ENCODE results near the gene UNC50. TPM values are rescaled to one million over a fixed set of nuclear protein-coding genes. Genes with fewer than 3 reads are reported as not detected.

UNC50 gene
- total and polyA plus RNA-seq, 2 donors (not counting 1 experiment from before 2014, with no cell fraction given), result 27.2 to 38.8 TPM

- H3K4me3 ChIP-seq (ENCODE audit: control extremely low read depth in 1 of 5, extremely low read depth in 1 of 5, insufficient read depth in 1 of 5, low read depth in 2 of 5, low read length in 4 of 5), result no peak overlapping the region
- no peak overlapping the region for H2AFZ ChIP-seq (ENCODE audit: insufficient read depth, low read depth, low read length, poor library complexity, severe bottlenecking)
- intact Hi-C loops (cut with micrococcal nuclease), result no loop called here
- Mint-ChIP-seq H3K9me3 (ENCODE audit: insufficient read depth) (no peaks in the 10 kb centered on the region), H3K27ac (peak overlapping the region; percentile 34), H3K4me3 (no peak overlapping the region), H3K27me3 (no peaks in the 10 kb centered on the region), H3K4me1 (peaks cover 11% of the 10 kb centered on the region)
- H3K27ac ChIP-seq (ENCODE audit: low read length in 2 of 2), result no peak overlapping the region
- no peaks in the 10 kb centered on the region for H3K9me3 ChIP-seq (ENCODE audit: control extremely low read depth in 1 of 3, control insufficient read depth in 2 of 3, insufficient read depth in 1 of 3, low read length in 2 of 3)
- H3K79me2 ChIP-seq (ENCODE audit: control insufficient read depth, insufficient read depth, low read length), result no peaks in the 10 kb centered on the region
- ChIA-PET POLR2A (no interaction called here), CTCF (no interaction called here)
- no peak for DNase-seq
- H3K4me1 ChIP-seq (ENCODE audit: control insufficient read depth in 2 of 2, insufficient read depth in 2 of 2, low read length in 2 of 2), result no peaks in the 10 kb centered on the region
- no peaks in the 10 kb centered on the region for H4K20me1 ChIP-seq (ENCODE audit: control insufficient read depth, insufficient read depth, low read length, poor library complexity, severe bottlenecking)
- no peaks in the 10 kb centered on the region for H3K27me3 ChIP-seq (replicated peaks in 1 of 4; ENCODE audit: control extremely low read depth in 1 of 4, control insufficient read depth in 3 of 4, insufficient read depth in 4 of 4, low read length in 3 of 4)
- ATAC-seq (ENCODE audit: low read depth), result no peak
- TF ChIP-seq EZH2 (IDR thresholded peaks at IDR 0.05; ENCODE audit: borderline replicate concordance, insufficient read depth, low read depth, low read length, poor library complexity, severe bottlenecking) (no peak), CTCF (IDR thresholded peaks at IDR 0.05) (no peak)
- H3K36me3 ChIP-seq (replicated peaks in 1 of 2; ENCODE audit: control extremely low read depth in 1 of 2, control insufficient read depth in 1 of 2, extremely low read depth in 1 of 2, insufficient read depth in 2 of 2, low read length in 1 of 2), result peaks cover 0 to 5% of the 10 kb centered on the region in 2 experiments
- WGBS (ENCODE audit: insufficient coverage), result 83% methylated on average over 4 of the region's 5 CpGs
- H3K9ac ChIP-seq (ENCODE audit: low read length), result no peak overlapping the region
- H3K4me2 ChIP-seq (replicated peaks; ENCODE audit: low read depth, low read length, poor library complexity, severe bottlenecking), result no peak overlapping the region
Measured at GRCh38 chr2:98643496-98644100, 35.2 kb downstream of the UNC50 start.

- Histone ChIP-seq H3K79me2 (ENCODE audit: control insufficient read depth, insufficient read depth, low read length) (peaks cover 5% of the 10 kb centered on the region), H3K36me3 (replicated peaks in 1 of 2; ENCODE audit: control extremely low read depth in 1 of 2, control insufficient read depth in 1 of 2, extremely low read depth in 1 of 2, insufficient read depth in 2 of 2, low read length in 1 of 2) (no peaks in the 10 kb centered on the region), H4K20me1 (ENCODE audit: control insufficient read depth, insufficient read depth, low read length, poor library complexity, severe bottlenecking) (no peaks in the 10 kb centered on the region), H3K9me3 (ENCODE audit: control extremely low read depth in 1 of 3, control insufficient read depth in 2 of 3, insufficient read depth in 1 of 3, low read length in 2 of 3) (no peaks in the 10 kb centered on the region), H3K27me3 (replicated peaks in 1 of 4; ENCODE audit: control extremely low read depth in 1 of 4, control insufficient read depth in 3 of 4, insufficient read depth in 4 of 4, low read length in 3 of 4) (no peaks in the 10 kb centered on the region), H3K4me2 (replicated peaks; ENCODE audit: low read depth, low read length, poor library complexity, severe bottlenecking) (no peak overlapping the region), H3K4me1 (ENCODE audit: control insufficient read depth in 2 of 2, insufficient read depth in 2 of 2, low read length in 2 of 2) (no peaks in the 10 kb centered on the region), H3K4me3 (ENCODE audit: control extremely low read depth in 1 of 5, extremely low read depth in 1 of 5, insufficient read depth in 1 of 5, low read depth in 2 of 5, low read length in 4 of 5) (no peak overlapping the region), H2AFZ (ENCODE audit: insufficient read depth, low read depth, low read length, poor library complexity, severe bottlenecking) (no peak overlapping the region), H3K27ac (ENCODE audit: low read length in 2 of 2) (no peak overlapping the region), H3K9ac (ENCODE audit: low read length) (no peak overlapping the region)
- DNase-seq (no peak), ATAC-seq (ENCODE audit: low read depth) (no peak)
- CTCF ChIA-PET, result interaction anchor here (2.2 to 2.6 kb wide), 3 partner anchors 182 to 191 kb away, joined by 20 to 124 read pairs (median 32); no protein-coding TSS in a partner anchor
- H3K4me3 Mint-ChIP-seq, result no peak overlapping the region
- 94% methylated on average over 4 of the region's 5 CpGs for WGBS (ENCODE audit: insufficient coverage)
- H3K4me1 Mint-ChIP-seq, result peaks cover 24% of the 10 kb centered on the region
- intact Hi-C loops (cut with micrococcal nuclease), result loop anchor here (2.0 kb wide), 1 partner anchor 235 kb away; no protein-coding TSS in a partner anchor
- H3K27ac Mint-ChIP-seq, result no peak overlapping the region
- no peaks in the 10 kb centered on the region for H3K27me3 Mint-ChIP-seq
- no peaks in the 10 kb centered on the region for H3K9me3 Mint-ChIP-seq (ENCODE audit: insufficient read depth)
- POLR2A ChIA-PET, result no interaction called here
- TF ChIP-seq CTCF (IDR thresholded peaks at IDR 0.05), result no peak
- no peak for TF ChIP-seq EZH2 (IDR thresholded peaks at IDR 0.05; ENCODE audit: borderline replicate concordance, insufficient read depth, low read depth, low read length, poor library complexity, severe bottlenecking)
Measured at GRCh38 chr2:98647636-98648035, 39.2 kb downstream of the UNC50 start.

Data from B cell (primary cell).